Measurements from ENCODE around the gene SPEM1.

GRCh38 chr17:7432296-7432695 lies 12.2 kb downstream of the SPEM1 start:
- TF ChIP-seq CTCF (IDR thresholded peaks at IDR 0.05) (no peak), POLR2A (IDR thresholded peaks at IDR 0.05) (no peak), EP300 (IDR thresholded peaks at IDR 0.05) (no peak)
